A204.1 (cell line): ENCODE measurements around the gene SRRM3.
"Not testable (repeated sequence)": the region's sequence is repeated elsewhere in the genome, so short reads cannot be mapped to it uniquely, and the experiment has no call there.

Source experiments
- FAIRE-seq: peaks from 2 replicates; lab custom pipeline; 2012; peaks lifted over from hg19 to GRCh38; lab: Jason Lieb, UNC

Gene SRRM3

DNA sequence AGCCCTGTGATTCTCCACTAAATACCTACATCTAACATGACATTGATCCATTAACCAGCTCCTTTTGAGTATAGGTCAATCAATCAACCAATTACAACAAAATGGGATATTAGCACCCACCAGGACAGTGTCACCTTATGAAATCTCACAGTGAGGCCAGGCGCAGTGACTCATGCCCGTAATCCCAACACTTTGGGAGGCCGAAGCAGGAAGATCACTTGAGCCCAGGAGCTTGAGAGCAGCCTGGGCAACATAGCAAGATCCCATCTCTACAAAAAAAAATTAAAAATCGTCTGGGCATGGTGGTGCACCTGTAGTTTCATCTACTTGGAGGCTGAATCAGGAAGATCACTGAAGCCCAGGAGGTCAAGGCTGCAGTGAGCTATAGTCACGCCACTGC, 28.5 kb downstream of the SRRM3 start:
- FAIRE-seq: no peak

DNA sequence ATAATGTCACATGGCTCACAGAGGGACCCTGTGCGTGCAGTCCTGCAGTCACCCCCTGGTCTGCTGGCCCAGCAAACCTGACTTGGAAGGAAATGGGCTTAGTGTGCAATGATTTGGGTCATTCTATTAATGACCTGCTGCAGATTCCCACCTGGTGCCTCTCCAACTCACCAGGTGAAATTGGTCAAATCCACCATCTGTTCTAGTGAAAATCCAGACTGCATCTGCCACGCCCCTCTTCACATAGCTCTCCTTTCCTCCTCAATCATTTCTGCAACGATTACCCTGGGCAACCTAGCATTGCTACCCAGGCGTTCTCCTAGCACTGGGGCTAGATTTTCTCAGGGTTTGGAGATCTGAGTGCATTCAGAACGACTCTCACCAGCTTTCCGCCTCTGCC, 29.4 kb downstream of the SRRM3 start:
- no peak for FAIRE-seq

DNA sequence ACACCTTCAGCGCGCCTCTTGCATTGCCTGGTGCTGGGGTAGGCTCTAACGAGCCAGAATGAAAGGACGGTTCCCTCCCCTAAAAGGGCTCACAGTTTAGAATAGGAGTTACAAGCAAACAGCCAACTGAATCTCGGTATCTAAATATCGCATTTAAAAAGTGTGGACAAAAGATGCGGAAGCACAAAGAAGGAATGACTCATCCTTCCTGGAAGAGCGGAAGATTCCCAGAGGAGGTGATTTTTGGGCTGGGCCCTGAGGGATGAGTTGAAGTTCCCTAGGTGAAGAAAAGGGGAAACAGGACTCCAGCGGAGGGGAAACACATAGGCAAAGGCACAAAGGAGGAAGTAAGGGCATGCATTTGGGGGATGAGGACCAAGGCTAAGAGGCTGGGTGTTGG, 29.9 kb downstream of the SRRM3 start:
- FAIRE-seq: no peak

DNA sequence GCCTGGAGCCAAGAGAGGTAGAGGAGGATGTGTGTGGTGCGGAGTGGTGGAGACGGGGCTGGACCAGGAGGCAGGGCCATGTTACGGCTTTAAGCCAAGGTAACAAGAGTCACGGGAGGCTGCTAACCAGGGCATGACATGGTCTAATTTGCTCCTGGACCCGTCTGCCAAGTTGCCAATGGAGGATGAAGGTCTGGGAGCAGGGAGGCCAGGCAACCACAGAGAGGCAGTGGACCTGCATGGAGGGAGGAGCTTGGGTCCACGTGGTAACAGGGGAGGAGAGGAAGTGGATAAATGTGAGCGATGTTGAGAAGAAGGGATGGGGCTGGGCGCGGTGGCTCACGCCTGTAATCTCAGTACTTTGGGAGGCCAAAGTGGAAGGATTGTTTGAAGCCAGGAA, 31.0 kb downstream of the SRRM3 start:
- no peak for FAIRE-seq

DNA sequence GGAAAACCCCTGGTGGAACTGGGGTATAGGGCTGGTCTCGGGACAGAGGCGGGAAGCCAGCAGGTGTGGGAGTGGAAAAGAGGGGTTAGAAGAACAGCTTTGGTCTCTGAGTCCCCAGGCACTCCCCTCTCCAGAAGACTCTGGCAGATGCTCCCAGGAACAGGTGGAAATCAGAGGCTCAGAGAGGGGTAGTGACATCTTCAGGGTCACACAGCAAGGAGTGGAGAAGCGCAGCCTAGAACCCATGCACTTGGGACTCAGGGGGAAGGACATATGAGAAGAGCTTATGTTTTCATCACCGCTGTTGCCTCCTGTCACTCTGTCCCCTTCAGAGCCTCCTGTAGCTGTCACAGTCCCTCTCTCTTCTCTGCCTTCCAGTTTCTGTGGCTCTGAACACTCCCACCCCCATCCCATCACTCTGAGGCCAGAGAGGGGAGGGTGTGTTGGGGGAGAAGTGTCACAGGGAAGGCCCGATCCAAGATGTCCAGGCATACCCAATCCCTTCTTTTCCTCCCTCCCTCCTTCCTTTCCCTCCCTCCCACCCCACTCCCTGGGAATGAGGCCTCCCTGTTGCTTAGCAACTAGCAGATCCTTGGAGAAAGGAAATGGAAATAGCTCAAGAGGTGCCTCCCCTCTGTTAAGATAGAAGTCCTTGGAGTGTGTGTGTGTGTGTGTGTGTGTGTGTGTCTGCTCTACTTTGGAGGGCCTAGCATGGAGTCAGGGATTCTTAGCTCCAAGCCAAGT, 32.0 kb downstream of the SRRM3 start:
- no peak for FAIRE-seq

DNA sequence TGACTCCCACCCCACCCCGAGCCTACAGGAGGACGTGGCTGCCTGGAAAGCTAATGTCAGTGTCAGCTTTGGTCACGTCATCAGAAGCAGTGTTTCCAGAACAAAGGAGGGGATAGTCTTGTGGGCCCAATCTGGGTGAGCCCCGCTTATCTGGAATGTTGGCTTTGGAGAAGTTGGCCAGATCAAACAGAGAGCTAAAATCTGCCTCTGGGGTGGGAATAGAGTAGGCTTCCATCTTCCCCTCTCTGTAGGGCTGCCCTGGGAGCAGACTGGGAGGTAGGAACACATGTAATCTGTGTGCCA, 32.5 kb downstream of the SRRM3 start:
- no peak for FAIRE-seq

DNA sequence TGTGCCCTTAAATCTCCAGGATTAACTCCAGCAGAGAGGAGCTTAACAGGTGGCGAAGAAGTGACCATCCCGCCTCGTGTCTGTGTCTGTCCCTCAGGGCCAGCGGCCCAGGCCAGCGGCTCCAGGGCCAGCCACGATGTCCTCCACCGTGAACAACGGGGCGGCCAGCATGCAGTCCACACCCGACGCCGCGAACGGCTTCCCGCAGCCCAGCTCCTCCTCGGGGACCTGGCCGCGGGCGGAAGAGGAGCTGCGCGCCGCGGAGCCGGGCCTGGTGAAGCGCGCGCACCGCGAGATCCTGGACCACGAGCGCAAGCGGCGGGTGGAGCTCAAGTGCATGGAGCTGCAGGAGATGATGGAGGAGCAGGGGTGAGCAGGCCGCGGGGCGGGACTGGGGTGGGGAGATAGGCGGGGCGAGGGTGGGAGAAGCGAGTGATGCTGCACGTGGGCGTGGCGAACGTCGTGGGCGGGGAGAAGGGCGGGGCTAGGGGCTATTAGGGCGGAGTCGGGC, 33.3 kb downstream of the SRRM3 start:
- FAIRE-seq: no peak

DNA sequence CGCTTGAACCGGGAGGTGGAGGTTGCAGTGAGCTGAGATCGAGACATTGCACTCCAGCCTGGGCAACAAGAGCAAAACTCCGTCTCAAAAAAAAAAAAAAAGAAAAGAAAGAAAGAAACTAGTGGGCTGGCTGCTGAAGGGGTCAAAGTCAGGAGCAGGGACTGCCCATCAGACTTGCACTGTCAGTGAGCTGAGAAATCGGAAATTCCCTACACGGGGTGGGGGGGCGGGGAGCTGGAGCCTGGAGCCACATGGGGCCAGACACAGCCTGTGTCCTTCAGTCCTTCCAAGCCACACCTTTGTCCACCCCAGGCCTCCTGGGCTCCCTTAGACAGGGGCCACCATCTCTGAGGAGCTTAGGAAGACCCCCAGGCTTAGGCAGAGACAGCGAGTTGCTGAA, 34.5 kb downstream of the SRRM3 start:
- no peak for FAIRE-seq

DNA sequence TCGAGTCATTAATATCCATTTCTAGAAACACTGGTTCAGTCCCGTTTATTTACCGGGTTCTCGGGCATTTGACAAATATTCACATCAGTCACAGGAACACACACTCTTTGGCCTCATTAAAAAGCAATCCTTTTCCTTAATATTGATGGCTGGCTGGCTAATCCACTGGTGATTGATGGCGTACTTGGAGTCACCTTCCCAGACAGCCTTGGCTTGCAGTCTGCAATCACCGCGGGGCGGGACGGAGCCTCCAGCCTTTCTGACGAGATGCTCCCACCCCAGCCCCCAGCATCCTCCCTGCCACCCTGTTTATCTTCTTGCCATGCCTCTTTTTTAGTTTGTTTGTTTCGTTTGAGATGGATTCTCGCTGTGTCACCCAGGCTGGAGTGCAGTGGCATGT, 36.6 kb downstream of the SRRM3 start:
- FAIRE-seq: no peak

DNA sequence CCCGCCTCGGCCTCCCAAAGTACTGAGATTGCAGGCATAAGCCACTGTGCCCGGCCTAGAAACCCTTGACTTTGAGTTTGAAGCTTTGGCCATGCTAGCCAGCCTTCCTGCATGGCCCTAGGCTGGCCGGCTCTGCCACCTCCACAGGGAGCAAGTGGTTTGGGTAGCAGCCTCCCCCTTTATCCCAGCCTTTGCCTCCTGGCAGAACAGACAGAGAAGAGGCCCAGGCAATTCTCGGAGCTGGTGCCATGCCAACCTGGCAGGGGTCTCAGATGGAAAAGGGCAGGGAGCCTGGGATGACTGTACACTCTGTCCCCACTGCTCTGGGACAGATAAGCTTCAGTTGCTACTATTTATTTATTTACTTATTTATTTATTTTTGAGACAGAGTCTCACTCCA, 39.4 kb downstream of the SRRM3 start:
- FAIRE-seq: no peak

DNA sequence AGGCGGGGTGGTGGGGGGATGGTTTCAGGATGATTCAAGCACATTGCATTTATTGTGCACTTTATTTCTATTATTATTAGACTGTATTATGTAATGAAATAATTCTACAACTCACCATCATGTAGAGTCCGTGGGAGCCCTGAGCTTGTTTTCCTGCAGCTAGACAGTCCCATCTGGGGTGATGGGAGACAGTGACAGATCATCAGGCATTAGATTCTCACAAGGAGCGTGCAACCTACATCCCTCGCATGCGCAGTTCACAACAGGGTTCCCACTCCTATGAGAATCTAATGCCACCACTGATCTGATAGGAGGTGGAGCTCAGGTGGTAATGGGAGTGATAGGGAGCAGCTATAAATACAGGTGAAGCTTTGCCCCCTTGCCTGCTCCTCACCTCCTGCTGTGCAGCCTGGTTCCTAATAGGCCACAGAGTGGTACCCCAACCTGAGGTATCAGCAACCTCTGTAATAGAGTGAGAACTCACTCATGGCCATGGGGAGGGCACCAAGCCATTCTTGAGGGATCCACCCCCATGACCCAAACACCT, 40.9 kb downstream of the SRRM3 start:
- not testable (repeated sequence) for FAIRE-seq

DNA sequence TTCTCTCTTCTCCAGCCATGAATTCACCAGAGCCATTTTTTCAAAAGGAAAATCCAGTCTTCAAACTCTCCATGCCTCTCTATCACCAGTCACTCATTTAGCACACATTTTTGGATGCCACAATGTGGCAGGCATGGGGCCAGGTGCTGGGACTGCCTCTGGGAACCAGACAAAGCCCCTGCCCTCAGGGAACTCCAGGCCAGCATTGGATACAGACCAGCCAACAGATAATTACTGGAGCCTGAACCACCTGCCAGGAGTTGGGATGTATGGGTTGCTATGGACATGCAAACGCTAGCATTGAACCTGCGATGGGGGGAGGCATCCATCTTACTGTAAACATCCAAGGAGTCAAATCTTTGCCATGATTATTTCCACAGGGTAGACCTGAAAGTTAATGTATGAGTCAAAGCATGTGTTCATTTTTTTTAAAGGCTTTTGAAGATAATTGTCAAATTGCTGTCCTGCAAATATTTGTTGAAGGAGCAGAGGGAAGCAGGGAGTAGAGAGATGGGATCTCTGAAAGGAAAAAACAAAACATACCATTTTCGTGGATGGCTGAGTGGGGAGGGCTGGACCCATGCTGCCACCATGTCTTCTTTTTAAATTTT, 43.2 kb downstream of the SRRM3 start:
- no peak for FAIRE-seq

DNA sequence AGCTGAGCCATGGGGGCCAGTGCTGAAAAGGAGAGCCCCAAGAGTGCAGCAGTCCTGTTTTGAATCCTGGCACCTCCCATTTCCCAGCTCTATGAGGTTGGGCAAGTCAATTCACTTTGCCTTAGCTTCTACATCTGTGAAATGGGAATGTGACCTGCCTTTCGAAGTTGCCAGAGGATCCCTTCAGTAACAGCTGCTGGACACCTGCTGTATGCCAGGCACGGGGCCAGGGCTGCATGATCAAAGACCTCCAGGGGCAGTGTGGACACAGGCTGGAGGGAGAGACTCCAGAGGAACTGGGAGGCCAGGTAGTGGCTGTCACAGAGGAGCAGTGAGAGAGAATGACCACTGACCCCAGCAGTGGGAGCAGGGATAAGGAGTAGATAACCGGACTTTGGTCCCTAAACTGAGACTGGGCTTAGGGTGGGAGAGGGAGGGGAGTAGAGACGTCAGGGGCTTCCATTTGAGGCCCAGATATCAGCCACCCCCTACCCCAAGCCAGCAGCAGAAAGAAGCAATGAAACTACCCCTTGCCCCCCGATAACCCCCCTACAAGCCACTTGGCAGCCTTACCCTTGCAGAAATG, 45.2 kb downstream of the SRRM3 start:
- no peak for FAIRE-seq

DNA sequence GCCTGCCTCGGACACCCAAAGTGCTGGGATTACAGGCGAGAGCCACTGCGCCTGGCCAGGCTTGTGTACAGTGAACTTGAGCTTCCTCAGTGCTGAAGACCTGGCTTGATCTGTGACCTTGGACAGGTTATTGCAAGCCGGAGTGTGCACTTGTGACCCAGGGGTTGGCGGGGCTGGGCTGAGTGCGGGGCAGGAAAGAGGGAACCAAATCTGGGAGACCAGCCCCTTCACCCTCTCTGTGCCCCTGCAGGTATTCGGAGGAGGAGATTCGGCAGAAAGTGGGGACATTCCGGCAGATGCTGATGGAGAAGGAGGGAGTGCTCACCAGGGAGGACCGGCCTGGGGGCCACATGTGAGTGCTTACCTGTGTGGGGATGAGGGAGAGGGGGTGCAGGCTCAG, 46.2 kb downstream of the SRRM3 start:
- FAIRE-seq: no peak

DNA sequence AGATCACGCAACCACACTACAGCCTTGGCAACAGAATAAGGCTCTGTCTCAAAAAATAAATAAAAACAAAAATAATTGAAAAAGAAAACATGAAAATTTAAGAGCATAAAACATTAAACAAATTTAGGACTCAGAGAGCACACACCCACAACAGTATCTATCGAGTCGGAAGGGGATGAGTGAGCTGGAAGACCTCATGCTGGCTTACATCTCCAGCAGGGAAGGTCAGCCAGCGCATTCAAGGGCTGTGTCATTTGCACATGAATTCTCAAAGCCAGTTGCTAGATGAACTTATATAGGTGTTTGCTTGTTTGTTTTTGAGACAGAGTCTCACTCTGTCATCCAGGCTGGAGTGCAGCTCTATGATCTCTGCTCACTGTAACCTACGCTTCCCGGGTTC, 50.3 kb downstream of the SRRM3 start:
- no peak for FAIRE-seq

DNA sequence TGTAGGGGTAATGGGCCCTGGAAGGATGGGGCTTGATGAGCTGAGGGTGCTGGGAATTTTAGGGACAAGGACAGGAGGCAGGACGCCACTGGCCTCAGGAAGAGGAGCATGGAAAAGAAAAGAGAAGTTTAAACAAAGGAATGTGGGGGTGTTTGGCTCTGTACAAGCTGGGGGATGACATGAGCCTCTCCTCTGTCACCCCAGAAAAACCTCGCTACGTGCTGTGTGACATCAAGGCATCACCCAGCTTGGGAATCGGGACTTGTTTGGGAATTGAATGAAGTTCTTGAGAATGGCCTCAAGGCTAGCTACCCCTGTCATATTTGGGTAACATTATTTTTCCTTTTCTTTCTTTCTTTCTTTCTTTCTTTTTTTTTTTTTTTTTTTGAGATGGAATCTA, 53.1 kb downstream of the SRRM3 start:
- FAIRE-seq: no peak

DNA sequence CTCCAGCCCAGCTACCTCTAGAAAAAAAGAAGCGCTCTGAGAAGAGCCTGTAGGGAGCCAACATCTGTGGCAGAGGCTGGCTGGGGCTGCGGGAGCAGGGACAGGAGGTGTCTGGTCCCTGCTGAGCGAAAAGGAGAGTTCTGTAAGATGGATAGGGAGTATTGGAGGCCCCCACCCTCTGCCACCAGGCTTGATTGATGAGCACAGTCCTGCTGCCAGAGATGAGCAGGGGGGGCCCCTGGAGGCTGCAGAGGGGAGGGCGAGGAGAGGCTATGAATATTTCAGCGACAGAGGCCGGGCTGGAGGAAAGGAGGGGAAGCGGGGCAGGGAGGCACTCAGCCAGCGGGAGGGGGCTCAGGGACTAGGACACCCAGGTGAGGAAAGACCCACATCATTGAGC, 56.3 kb downstream of the SRRM3 start:
- FAIRE-seq: no peak

DNA sequence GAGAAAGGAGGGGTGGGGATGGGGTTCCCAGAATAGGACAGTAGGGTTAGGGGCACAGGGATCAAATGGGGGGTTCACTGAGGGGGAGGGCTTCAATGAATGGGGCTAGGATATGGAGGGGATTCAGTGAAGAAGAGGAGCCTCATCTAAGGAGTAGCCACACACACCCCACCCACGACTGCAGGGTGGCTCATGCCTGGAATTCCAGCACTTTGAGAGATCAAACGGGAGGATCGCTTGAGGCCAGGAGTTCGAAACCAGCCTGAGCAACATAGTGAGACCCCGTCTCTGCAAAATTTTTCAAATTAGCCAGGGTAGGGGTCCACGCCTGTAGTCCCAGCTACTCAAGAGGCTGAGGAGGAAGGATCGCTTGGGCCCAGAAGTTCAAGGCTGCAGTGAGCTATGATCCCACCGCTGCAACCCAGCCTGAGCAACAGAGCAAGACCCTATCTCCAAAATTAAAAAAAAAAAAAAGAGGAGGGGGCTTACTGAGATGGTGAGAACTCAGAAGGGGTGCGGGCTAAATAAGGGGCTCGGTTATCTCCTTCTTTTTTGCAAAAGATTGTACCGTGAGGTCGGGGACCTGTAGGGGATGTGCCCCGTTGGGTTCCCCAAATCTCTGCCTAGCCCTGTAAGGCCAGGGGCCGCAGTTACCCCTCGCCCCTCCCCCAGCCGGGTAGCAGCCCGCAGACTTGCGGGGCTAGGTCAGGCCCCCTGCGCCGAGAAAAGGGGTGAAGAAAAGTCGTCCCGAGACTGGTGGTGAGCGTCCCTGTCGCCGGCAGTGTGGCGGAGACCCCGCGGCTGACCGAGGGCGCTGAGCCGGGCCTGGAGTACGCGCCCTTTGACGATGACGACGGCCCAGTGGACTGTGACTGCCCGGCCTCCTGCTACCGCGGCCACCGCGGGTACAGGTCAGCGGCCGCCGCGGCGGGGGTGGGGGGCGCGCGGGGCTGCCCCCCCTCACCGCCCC, 57.7 kb downstream of the SRRM3 start:
- FAIRE-seq: no peak

DNA sequence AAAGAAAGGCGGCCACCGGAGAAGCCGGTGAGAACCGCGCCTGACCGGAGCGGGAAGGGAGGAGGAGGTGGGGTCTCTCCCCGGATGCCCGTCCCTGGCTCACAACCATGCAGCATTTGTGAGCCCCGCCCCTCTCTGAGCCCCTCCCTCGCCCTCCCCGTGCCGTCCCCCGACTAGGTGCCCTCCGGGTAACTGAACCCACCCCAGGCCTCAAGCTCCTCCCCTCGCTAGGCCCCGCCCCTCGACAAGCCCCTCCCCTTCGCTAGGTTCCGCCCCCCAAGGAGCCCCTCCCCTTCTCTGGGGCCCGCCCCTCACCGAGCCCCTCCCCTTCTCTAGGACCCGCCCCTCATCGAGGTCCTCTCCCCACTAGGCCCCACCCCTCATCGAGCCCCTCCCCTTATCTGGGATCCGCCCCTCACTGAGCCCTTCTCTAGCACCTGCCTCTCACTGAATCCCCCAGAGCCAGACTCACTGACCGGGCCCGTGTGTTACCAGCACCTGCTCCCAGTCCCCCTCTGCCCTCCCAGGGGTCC, 58.5 kb downstream of the SRRM3 start:
- FAIRE-seq: no peak

DNA sequence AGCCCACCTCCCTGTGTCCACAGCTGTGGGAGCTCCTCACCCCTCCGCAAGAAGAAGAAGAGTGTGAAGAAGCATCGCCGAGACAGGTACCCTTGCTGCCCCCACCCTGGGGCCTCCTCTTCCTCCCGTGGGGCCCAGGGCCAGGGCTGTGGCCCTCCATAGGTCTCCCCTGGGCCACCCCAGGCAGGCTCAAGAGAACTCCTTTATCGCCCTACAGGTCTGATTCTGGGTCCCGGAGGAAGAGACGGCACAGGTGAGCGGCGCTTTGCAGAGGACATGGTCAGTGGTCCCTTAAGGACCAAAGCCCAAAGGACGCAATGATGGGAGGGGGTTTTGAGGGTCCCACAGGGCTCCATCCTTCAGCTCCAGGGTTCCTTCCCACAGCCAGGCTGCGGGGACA, 59.6 kb downstream of the SRRM3 start:
- no peak for FAIRE-seq

DNA sequence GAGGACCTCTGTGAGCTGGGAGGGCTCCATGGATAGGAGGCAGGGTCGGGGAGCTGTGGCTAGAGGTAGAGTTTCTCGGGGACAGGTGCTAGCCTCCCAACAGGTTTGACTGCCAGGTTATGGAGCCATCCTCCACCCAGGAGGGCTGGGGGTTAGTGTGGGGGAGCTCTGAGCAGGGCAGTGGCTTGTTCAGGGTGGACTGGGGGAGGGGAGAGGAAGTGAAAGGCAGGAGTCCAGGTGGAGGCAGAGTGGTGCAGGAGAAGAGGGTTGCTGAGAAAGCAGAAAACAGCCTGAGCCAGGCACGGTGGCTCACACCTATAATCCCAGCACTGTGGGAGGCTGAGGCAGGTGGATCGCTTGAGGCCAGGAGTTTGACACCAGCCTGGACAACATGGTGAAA, 60.2 kb downstream of the SRRM3 start:
- FAIRE-seq: no peak

DNA sequence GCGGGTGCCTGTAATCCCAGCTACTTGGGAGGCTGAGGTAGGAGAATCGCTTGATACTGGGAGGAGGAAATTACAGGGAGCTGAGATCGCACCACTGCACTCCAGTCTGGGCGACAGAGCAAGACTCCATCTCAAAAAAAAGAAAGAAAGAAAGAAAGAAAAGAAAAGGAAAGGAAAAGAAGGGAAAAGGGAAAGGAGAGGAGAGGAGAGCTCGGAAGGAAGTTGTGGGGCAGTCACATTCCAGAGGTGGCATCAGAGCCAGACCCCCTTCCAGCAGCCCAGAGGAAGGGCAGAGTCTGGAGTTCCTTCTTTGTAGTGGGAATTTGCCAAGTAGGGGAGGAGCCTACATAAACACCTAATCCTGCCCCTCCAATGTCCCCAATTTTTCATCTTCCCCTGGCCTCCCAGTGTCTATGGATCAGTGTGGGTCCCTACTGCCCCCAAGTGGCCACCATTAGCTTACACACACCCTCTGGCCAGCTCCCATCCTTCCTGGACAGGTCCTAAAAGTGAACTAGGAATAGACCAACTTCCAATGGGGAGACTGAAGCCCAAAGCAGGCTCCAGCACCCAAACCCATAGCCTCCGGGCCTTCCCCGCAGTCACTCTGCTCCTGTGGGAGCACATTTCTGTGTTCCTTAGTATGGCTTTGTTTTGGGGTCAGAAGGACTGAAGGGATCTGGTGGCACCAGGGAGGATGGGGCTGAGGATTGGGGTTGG, 61.1 kb downstream of the SRRM3 start:
- no peak for FAIRE-seq
